ENCODE results near the gene PLEK2. TPM values are rescaled to one million over a fixed set of nuclear protein-coding genes. Genes with fewer than 3 reads are reported as not detected.

Gene PLEK2
- total and polyA plus RNA-seq, 10 donors, result 0.18 to 2.1 (median 0.76) TPM; not detected in 3

- intact Hi-C loops (cut with DNase I; ENCODE audit: low total_unique reads), result loop anchor here (5.0 kb wide), 1 partner anchor 238 kb away; no protein-coding TSS in a partner anchor
- peaks cover 0 to 24% (median 2%) of the 10 kb centered on the region in 7 donors for H3K27me3 ChIP-seq (replicated peaks in 1 of 7)
Observed at GRCh38 chr14:67429510-67430205, 17.7 kb upstream of the PLEK2 start.

GRCh38 chr14:67428501-67429031 lies 16.6 kb upstream of the PLEK2 start:
- Histone ChIP-seq H3K27ac (no peak overlapping the region), H3K27me3 (replicated peaks in 1 of 7) (peaks cover 0 to 35% (median 2%) of the 10 kb centered on the region in 7 donors), H3K4me1 (peaks cover 0 to 9% (median 6%) of the 10 kb centered on the region in 6 donors), H3K9me3 (no peaks in the 10 kb centered on the region), H3K4me3 (no peak overlapping the region), H3K36me3 (no peaks in the 10 kb centered on the region)
- WGBS, 5 donors, result 83 to 92% (median 91%) methylated on average over 7 of the region's 7 CpGs
- DNase-seq, result no peak
- intact Hi-C loops (cut with DNase I; ENCODE audit: low total_unique reads), result loop anchor here (5.0 kb wide), 1 partner anchor 239 kb away; no protein-coding TSS in a partner anchor
- TF ChIP-seq CTCF (IDR thresholded peaks at IDR 0.05 in 8 of 11, conservative IDR thresholded peaks at IDR 0.05 in 3 of 11), result no peak
- no peak for TF ChIP-seq POLR2A (IDR thresholded peaks at IDR 0.05)
- no peak for TF ChIP-seq POLR2AphosphoS5 (IDR thresholded peaks at IDR 0.05)

More at GRCh38 chr14:67429510-67430205, 17.7 kb upstream of the PLEK2 start:
- DNase-seq, result no peak
- H3K36me3 ChIP-seq, result no peaks in the 10 kb centered on the region
- H3K27ac ChIP-seq, result no peak overlapping the region
- H3K9me3 ChIP-seq, result no peaks in the 10 kb centered on the region
- TF ChIP-seq POLR2AphosphoS5 (IDR thresholded peaks at IDR 0.05), result no peak
- TF ChIP-seq CTCF (IDR thresholded peaks at IDR 0.05 in 8 of 11, conservative IDR thresholded peaks at IDR 0.05 in 3 of 11), result no peak
- no peak for TF ChIP-seq POLR2A (IDR thresholded peaks at IDR 0.05)
- H3K4me3 ChIP-seq, result no peak overlapping the region
- H3K4me1 ChIP-seq, result peaks cover 0 to 9% (median 6%) of the 10 kb centered on the region in 6 donors
- 80 to 92% (median 83%) methylated on average over 9 of the region's 9 CpGs for WGBS, 5 donors

- H3K4me3 ChIP-seq, result no peak overlapping the region
- WGBS, 5 donors, result 33 to 39% (median 36%) methylated on average over 26 to 30 of the region's 30 CpGs
- no peaks in the 10 kb centered on the region for H3K36me3 ChIP-seq
- H3K9me3 ChIP-seq, result no peaks in the 10 kb centered on the region
- no peak for TF ChIP-seq POLR2AphosphoS5 (IDR thresholded peaks at IDR 0.05)
- TF ChIP-seq CTCF (IDR thresholded peaks at IDR 0.05 in 8 of 11, conservative IDR thresholded peaks at IDR 0.05 in 3 of 11), result peak; percentile 35 to 83 (median 73)
- no peak overlapping the region for H3K27ac ChIP-seq
- DNase-seq, result peak; percentile 88
- intact Hi-C loops (cut with DNase I; ENCODE audit: low total_unique reads), result loop anchor here (1.0 to 5.0 kb wide), 2 partner anchors 142 to 240 kb away; no protein-coding TSS in a partner anchor
- H3K4me1 ChIP-seq, result peaks cover 0 to 9% (median 6%) of the 10 kb centered on the region in 6 donors
- peaks cover 0 to 38% (median 2%) of the 10 kb centered on the region in 7 donors for H3K27me3 ChIP-seq (replicated peaks in 1 of 7)
Observed at GRCh38 chr14:67426983-67427606, 15.1 kb upstream of the PLEK2 start.

- intact Hi-C loops (cut with DNase I; ENCODE audit: low total_unique reads), result loop anchor here (5.0 kb wide), 1 partner anchor 241 kb away; no protein-coding TSS in a partner anchor
- Histone ChIP-seq H3K36me3 (no peaks in the 10 kb centered on the region), H3K4me1 (peaks cover 0 to 9% (median 6%) of the 10 kb centered on the region in 6 donors), H3K27me3 (replicated peaks in 1 of 7) (peaks cover 0 to 38% (median 2%) of the 10 kb centered on the region in 7 donors), H3K9me3 (no peaks in the 10 kb centered on the region), H3K4me3 (no peak overlapping the region), H3K27ac (no peak overlapping the region)
- no peak for DNase-seq
- TF ChIP-seq POLR2A (IDR thresholded peaks at IDR 0.05) (no peak), CTCF (IDR thresholded peaks at IDR 0.05 in 8 of 11, conservative IDR thresholded peaks at IDR 0.05 in 3 of 11) (no peak), POLR2AphosphoS5 (IDR thresholded peaks at IDR 0.05) (no peak)
- WGBS, 5 donors, result 79 to 94% (median 91%) methylated on average over 8 of the region's 8 CpGs
Observed at GRCh38 chr14:67426161-67426560, 14.2 kb upstream of the PLEK2 start.

Measured in spleen (tissue), 11 donors.